ENCODE results near the gene NTRK2.

NTRK2 gene

DNA sequence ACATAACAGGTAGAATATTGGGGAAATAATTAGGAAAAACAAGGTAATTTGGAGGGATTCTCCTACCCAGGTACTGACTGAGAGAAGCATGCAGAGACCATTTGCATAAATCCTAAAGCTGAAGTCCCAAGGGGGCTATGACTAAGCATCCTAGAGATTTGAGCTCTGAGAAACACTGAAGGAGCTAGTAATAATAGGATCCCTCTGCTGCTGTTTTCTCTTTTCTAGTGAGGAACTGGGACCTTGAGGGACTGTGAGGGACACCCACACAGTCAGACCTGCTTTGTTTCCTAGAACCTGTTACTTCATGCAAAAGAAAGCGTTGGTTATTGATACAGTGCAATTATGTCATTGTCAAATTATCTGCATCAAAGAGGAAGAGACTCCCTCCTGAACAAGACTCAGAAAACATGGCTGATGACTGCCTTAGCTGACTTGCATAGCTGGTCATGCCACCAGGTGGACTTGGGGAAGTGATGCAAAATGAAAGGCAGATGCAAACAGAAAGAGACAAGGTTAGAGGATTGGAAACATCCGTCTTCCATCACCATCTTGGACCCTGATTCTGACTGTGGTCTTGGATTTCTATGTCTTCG, 335.4 kb downstream of the NTRK2 start:
- DNase-seq (ENCODE audit: low spot score), result no peak
- no peak for FAIRE-seq

DNA sequence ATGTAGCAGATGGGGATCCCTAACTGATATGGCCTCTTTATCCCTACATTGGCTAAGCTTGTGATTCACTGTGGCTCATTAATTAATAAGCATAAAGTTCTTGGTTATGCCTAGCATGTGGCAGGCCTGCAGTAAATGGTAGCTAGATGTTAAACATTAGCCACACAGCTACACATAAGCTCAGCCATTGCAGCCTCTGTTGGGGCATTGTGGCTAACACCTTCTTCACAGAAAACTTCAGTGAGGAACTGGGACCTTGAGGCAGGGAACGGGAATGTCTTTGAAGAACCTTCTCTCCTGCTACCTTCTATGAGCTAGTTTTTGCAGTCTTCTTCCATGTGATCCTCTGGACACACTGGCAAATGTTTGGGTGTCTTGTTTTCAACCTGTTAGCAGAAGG, 338.2 kb downstream of the NTRK2 start:
- FAIRE-seq (no peak), DNase-seq (ENCODE audit: low spot score) (no peak)

DNA sequence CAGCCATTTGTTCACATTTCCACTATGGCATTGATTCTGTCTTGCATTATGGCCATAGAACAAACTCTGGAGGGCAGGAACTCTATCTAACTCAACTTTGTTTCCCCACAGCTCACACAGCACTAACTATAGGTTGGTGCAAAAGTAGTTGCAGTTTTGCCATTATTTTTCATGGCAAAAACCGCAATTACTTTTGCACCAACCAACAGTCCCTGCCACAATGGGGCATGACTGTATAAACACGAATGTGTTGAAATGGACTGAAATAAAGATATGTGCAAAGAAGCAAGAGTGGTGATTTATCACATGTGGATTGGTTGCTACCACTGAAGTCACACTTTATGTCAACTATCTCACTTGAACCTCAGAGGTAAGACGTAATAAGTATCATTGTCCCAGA, 338.7 kb downstream of the NTRK2 start:
- DNase-seq (ENCODE audit: low spot score) (no peak), FAIRE-seq (peak; percentile 50)

DNA sequence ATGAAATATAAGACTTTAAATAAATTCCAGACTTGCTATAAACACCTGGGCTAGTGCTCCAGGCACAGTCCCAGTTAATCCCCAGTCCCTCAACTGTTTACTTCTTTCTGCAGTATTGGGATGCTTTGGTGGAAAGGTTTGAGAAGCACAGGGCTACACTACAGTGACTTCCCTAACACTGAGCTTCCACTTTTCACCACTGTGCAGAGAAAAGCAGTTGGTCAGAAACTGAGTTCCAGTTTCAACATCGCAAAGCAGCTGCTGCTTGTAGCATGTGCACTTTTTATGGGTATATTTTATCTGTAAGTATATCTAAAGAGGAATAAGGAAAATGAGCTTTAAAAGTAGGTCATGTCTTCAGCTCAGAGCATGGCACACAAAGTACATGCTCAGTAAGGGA, 339.7 kb downstream of the NTRK2 start:
- DNase-seq (ENCODE audit: low spot score) (no peak), FAIRE-seq (no peak)

DNA sequence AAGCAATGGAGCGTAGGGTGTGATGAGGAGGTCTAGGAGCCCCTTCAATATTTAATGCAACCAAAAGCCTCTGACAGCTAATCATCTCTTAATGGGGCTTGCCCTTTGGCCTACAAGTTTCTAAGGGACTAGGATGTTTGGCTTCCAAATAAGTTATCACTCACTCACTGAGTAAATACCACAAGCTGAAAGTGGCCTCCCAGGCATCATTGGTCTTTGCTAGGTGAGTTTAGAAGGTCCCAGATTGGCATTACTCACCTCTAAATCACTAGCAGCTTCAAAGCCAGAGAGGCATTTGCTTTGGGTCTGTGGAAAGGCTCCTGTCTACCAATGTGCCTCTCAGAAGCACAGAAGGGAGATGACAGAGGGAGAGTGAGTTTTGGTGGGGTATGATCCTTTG, 344.2 kb downstream of the NTRK2 start:
- DNase-seq (ENCODE audit: low spot score) (no peak), FAIRE-seq (no peak)

DNA sequence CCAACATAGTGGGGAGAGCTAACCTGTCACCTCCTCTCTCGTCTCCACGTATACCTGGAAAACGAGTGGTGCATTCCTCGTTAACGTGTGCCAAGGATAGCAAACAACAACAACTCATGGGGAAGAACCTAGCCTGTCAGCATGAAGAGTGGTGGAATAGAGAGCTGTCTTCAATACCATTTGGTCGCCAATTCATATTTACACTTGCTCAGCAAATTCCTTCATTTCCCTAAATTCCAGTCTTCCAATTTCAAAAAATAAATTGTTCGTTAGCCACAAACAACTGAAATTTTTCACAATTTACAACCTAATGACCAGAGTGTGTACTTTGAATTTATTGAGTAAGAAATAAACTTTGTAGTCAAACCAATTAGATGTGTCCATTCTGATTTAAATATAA, 344.8 kb downstream of the NTRK2 start:
- FAIRE-seq, result no peak

DNA sequence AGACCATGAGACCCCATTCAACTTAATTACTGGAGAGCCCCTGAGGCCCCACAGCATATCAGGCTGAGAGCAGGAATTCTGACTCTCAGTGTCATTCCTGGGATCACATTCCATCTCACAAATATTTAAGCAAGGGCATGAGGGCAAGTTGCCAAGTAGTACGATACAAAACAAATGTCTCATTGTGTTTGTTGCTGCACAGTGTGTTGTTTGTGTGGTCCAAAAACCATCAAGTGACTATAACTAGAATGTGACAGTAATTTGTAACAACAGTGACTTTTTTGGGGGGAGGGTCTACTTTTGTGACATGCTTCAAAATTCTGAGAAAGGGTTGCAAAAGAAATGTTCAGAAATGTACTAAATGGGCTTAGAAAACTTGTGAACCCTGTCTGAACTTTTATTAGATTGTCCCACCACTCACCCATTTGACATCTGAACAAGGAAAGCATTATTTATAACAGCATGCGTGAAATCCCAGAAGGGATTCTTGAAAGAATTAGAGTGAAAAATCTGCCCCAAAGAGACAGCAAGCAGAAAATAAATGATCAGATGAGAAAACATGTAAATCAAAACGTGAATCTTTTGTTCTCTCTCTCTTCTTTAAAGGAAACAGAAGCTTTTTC, 347.0 kb downstream of the NTRK2 start:
- DNase-seq (ENCODE audit: low spot score) (peak; percentile 35), FAIRE-seq (peak; percentile 74)

More for the DNA sequence above, 344.8 kb downstream of the NTRK2 start:
- DNase-seq (ENCODE audit: low spot score), result no peak

DNA sequence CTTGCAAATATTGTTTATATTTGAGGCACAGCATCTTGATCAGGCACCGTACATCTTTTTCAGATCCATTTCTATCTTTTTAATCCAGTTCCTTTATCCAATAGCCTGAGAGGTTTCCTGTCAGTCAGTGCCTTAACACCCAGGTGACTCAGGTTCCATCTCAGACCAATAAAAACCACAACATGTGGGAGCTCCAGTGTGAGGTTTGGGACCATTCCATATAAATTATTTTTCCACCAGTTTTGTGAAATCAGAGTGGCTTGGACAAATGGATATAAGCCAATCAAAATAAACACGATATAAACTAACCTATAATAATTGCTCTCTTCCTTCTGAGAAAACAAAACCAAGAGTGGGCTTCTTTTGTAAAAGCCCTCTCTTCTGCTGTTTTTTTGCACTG, 351.3 kb downstream of the NTRK2 start:
- DNase-seq (ENCODE audit: low spot score) (peak; percentile 44), FAIRE-seq (no peak)

DNA sequence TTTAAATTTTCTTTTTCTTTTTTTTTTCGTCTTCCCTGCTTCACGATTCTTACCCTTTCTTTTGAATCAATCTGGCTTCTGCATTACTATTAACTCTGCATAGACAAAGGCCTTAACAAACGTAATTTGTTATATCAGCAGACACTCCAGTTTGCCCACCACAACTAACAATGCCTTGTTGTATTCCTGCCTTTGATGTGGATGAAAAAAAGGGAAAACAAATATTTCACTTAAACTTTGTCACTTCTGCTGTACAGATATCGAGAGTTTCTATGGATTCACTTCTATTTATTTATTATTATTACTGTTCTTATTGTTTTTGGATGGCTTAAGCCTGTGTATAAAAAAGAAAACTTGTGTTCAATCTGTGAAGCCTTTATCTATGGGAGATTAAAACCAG, 352.2 kb downstream of the NTRK2 start:
- DNase-seq (ENCODE audit: low spot score), result no peak
- no peak for FAIRE-seq

DNA sequence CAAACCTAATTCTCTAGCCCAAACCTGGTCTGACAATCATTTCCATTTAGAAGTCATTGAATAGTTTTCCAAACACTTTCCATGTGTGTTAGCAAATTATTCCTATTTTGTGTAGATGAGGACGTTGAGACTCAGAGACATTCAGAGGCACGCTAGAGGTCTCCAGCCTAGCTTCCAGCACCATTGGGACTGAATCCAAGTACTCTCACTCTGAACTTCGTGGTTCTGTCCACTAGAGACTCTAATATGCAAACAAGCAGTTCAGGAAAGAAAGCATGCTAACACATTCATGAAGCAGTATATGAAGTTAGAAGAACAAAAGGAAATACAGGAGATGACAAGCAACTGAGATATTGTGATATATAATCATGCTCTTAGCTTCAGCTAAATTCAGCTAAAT, 354.8 kb downstream of the NTRK2 start:
- DNase-seq (ENCODE audit: low spot score), result no peak
- no peak for FAIRE-seq

DNA sequence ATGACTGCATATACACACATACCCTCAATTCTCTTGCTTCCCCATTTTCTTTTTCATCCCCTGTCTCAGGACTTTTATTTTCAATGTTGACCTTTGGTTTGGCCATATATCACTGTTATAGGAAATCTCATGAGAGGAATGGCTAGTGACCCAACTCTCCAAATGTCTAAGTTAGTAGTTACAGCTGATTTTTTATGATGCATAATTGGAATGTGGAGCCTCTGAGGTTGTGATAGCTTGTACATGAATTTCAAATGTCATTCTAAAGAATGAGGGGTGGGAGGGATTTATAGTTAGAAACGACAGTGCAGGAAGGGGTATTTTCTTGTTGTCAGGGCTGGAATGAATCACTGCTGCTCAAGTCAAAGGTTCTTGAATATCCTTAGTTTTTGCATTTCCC, 356.1 kb downstream of the NTRK2 start:
- no peak for DNase-seq (ENCODE audit: low spot score)

DNA sequence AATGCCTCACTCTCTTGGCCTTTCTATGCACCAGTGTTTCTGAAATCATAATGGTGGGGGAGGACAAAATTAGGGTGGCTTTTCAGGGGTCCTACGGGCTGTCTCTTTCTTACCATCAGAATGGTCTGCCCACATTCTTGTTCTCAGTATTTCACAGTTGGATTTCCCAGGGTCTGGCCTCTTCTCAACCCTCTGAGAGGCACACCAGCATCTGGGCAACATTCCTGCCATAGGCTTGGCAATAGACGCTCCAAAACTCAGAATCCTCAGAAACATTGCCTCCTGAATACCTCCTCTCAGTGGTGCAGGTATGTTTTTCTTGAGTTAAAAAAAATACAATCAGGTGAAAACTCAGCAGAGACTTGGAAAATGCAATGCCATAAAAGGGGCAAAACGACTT, 358.3 kb downstream of the NTRK2 start:
- DNase-seq (ENCODE audit: low spot score) (no peak), FAIRE-seq (no peak)

More for the DNA sequence above, 356.1 kb downstream of the NTRK2 start:
- FAIRE-seq, result no peak

DNA sequence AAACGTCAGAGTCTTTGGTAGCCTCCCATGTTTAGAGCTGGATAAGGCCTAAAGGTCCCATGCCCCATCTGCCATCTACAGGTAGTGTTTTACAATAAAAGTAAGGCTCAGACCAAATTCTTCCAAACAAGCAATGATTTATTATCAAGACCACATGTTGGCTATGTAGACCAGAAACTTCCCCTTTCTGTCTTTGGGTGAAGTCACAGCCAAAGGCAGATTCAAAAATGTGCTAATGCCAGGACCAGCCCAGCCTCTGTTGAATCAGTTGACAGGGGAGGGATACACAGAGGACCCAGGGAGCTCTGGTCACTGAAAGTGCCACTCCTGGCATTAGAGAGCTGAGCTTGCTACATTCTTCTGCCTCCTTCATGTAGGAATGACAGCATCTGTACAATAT, 360.8 kb downstream of the NTRK2 start:
- FAIRE-seq (no peak), DNase-seq (ENCODE audit: low spot score) (no peak)

DNA sequence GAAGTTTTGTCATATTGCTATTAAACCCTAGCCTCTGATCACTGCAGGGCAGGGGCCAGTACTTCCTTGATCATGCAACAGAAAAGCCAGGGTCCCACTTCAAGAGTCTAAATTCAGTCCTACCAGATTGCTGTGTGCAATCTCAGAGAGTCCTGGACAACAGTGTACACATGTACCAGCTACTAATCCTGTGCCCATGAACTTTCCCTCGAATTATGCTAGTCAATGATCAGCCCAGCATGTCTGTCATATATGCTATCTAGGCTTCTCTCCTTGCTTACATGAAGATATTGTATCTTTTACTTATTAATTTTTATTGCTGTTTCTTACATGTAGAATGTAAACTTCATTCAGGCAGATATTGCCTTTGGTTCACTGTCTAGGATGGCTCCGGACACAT, 367.0 kb downstream of the NTRK2 start:
- DNase-seq (ENCODE audit: low spot score) (no peak), FAIRE-seq (no peak)

DNA sequence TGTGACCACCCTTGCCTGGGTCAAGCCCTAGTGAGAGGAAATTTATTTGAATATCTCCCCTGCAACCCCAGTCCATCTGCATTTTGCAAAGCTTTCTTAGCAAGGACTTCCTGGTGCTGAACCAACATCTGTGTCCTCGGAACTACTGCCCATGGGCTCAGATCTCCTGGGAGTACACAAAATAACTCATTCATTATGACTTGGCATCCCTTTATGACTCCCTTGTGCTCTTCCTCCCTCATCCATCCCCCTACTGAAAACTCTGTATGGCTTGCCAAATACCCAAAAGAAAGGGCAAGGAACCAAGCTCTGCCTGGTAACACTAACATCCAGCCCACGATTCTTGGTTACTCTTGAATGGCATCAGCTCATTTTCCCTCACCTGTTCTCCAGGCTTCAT, 368.5 kb downstream of the NTRK2 start:
- FAIRE-seq, result no peak
- DNase-seq (ENCODE audit: low spot score), result no peak

DNA sequence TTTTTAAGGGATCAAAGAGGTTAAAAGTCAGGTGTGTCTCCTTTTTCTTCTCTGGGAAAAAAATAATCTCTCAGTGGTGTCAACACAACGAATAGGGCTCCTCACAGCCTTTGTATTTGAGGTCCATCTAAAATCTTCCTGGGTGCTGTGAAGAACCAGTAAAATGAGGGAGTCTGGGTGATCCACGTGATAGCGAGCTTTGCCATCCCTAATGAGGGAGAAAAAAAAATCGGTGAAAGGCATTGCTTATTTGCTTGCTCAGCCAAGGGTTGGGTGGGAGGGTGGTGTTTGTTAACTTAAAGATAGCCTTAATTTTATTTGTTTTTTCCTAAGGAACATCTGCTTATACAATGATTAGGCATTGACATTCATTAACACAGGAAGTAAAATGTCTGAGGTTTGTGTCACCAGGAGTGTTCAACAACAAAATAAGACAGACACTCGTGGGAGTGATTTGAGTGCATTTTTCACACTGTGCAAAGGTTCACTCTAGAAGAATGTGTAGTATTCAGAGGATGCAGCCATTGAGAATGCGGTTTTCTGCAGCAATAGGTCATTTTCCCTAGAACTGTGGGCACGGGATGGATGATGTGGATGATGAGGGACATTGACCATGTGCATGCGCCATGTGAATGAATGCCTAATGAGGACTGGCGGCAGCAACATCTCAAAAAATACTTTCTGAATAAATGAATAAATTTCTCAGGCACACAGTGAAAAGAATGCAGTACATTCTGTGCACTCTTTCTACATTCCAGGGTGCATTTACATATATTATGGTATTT, 369.5 kb downstream of the NTRK2 start:
- DNase-seq (ENCODE audit: low spot score), result no peak
- no peak for FAIRE-seq

DNA sequence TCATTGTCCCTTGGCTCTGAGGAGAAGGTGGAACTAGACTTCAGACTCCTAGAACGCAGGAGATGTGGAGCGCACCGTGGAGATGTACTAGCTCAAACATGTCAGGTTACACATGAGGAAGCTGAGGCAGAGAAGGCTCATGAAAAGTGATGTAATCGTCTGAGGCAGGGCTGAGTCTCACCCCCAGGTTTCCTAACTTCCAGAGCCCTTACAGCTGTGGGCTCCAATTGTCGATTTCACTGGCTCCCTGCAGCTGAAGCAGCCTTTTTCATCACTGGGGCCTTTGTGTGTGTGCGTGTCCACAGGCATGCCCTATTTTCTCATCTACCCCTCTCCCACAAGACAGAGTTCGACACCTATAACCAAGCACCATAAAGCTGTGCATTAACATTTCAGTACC, 370.6 kb downstream of the NTRK2 start:
- DNase-seq (ENCODE audit: low spot score) (no peak), FAIRE-seq (no peak)

DNA sequence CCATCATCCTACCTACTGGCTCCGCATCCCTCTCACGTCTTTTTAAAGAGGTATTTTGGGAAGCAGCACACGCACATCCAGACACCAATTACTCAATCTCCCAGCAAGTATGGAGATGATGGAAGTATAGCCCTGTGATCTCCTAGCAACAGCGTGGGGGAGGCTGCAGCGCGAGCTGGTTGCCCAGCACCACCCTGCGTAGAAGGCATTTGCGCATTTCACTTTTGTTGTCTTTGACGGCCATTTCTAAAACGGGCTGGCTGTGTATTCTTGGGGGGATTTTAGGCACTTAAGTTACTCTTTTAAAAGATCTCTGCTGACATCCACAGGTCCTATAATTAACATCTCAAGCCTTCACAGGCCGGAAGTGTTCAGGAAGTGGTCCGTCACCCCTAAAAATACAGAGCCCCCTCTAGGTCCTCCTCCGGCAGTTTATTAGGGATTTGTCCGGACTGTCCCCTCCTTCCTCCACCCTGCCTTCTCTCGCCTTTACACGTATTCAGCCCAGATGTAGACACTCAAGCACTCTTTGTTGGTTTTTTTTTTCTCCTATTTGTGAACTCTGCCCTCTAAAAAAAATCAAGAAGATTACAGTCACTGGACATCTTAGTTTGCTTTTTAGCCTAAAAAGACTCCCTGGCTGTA, 371.4 kb downstream of the NTRK2 start:
- DNase-seq (ENCODE audit: low spot score) (no peak), FAIRE-seq (no peak)

DNA sequence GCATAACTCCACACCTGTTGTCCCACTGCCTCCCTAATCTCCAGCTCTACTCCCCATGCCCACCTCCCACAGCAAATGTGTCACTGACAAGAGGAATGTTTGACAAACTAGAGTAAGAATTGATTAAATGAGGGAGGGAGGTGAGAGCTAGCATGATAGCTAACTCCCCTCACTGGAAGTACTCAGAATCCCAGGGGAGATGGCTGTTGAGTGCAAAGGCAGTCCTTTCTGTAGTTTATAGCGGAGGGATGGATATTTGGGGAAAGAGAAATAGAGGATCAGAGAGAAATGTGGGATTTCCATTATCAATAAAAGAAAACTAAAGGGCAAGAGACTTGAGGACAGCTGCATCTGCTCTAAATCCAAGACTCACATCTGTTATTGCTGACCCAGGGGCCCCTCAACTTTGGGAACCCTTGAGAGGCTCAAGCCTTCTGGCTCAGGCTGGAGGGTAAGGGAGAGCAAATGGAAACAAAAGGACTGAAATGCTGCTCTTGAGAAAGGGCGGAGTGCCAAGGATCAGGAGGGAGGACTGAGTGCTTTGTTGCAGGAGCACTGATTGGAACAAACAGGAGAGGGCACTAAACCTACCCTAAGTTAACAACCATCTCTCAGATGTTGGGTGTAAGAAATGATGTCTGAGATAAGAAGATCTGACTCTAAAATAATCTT, 372.1 kb downstream of the NTRK2 start:
- no peak for FAIRE-seq
- DNase-seq (ENCODE audit: low spot score), result no peak

DNA sequence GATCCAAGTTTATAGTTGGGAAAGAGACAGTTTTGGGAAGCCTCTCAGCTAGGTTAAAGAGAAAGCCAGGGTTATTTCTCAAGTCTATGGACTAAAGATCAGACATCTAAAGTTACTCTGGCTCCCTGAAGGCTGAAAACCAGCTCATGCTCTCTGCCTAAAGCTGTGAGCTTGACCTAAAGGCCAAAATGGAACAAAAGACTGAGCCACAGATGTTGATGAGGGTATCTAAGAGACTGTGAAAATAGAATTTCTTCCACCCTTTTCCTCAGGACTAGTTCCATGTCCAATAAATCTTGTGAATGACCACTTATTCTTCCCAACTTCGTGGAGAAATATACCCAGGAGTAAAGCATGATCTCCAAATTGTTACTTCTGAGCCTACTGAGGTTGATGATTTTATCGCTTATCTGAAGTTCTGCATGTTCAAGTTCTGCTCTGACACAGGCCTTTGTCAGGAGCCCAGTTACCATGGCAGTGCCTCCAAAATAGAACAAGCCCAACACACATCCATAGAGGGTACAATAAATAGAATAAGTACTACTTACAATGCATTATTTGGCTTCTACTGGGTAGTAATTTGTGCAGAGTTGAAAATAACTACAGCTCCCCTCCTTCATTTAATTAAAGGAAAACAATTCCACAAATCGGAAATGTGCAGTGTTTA, 373.6 kb downstream of the NTRK2 start:
- no peak for FAIRE-seq

DNA sequence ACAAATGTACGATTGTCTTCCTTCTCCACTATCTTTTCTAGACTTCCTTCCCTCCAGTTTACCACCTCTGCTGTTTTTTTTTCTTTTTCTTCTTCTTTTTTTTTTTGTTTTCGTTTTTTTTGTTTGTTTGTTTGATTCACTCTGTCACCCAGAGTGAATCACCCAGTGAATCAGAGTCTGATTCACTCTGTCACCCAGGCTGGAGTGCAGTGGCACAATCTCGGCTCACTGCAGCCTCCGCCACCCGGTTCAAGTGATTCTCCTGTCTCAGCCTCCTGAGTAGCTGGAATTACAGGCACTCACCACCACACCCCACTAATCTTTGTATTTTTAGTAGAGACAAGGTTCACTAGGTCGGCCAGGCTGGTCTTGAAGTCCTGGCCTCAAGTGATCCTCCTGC, 375.7 kb downstream of the NTRK2 start:
- DNase-seq (ENCODE audit: low spot score) (no peak), FAIRE-seq (peak; percentile 44)

More for the DNA sequence above, 373.6 kb downstream of the NTRK2 start:
- DNase-seq (ENCODE audit: low spot score), result no peak

Data from urothelium cell line (cell line).